Upper lobe of right lung (tissue), 1 donor: Measurements from ENCODE around the gene EPGN. TPM values are rescaled to one million over a fixed set of nuclear protein-coding genes. Genes with fewer than 3 reads are reported as not detected.

ENCODE experiments used
- ATAC-seq: fragments of 200-7000 bp; cut with Tn5 transposase; one replicate; pipeline ENCODE4 v1.9.1; 2020; ENCODE audit warnings: mild to moderate bottlenecking, moderate library complexity
- DNase-seq: peaks from one replicate; pipeline ENCODE4 v3.0.0-alpha.2; 2020
- H3K27ac ChIP-seq: fragments of 200-600 bp; one replicate; pipeline ENCODE4 v1.8.0; 2022
- H3K27me3 ChIP-seq: fragments of 200-600 bp; one replicate; pipeline ENCODE4 v1.8.0; 2022; ENCODE audit warnings: mild to moderate bottlenecking
- H3K36me3 ChIP-seq: fragments of 200-600 bp; one replicate; pipeline ENCODE4 v1.8.0; 2022
- H3K4me1 ChIP-seq: fragments of 200-600 bp; one replicate; pipeline ENCODE4 v1.8.0; 2022
- H3K4me3 ChIP-seq: fragments of 200-600 bp; one replicate; pipeline ENCODE4 v1.8.0; 2022; ENCODE audit warnings: mild to moderate bottlenecking
- H3K9me3 ChIP-seq: fragments of 200-600 bp; one replicate; pipeline ENCODE4 v1.8.0; 2022
- CTCF ChIP-seq: fragments of 200-600 bp; IDR thresholded peaks from one replicate; pipeline ENCODE4 v1.8.0; 2022; ENCODE audit warnings: antibody characterized with exemption
- intact Hi-C: fragments of 100-400 bp; cut with DNase I; formaldehyde crosslinking; loops from one replicate; pipeline ENCODE4 v1.11.0; 2022
- total RNA-seq: library from RNA; stranded (reverse); fragmentation: NEBNext Ultra II Directional; extraction: Animal tissue kit (Norgen Biotek cat#: 25700); gene quantifications from one replicate; pipeline ENCODE4 v1.2.1, GENCODE V29; 2021
- donor health status: DM: no; HTN: yes; CAD: no; lungs with severe emphysema.

The EPGN gene
- total RNA-seq, 1 donor from 2014 or later, result 2.8 TPM

- TF ChIP-seq CTCF, result no peak
- Histone ChIP-seq H3K4me1 (no peaks in the 10 kb centered on the region), H3K27me3 (no peaks in the 10 kb centered on the region), H3K9me3 (no peaks in the 10 kb centered on the region), H3K36me3 (no peaks in the 10 kb centered on the region), H3K4me3 (no peak overlapping the region), H3K27ac (no peak overlapping the region)
- intact Hi-C loops, result no loop called here
- DNase-seq, result no peak
- ATAC-seq, result no peak
Observed at GRCh38 chr4:74317616-74318246, 9.5 kb downstream of the EPGN start.

GRCh38 chr4:74318276-74318675, 10.0 kb downstream of the EPGN start:
- TF ChIP-seq CTCF, result no peak
- no peaks in the 10 kb centered on the region for H3K36me3 ChIP-seq
- no peaks in the 10 kb centered on the region for H3K9me3 ChIP-seq
- ATAC-seq (no peak), DNase-seq (no peak)
- intact Hi-C loops, result no loop called here
- H3K27ac ChIP-seq, result no peak overlapping the region
- H3K4me3 ChIP-seq, result no peak overlapping the region
- H3K4me1 ChIP-seq, result no peaks in the 10 kb centered on the region
- H3K27me3 ChIP-seq, result no peaks in the 10 kb centered on the region

- H3K27ac ChIP-seq, result no peak overlapping the region
- no peaks in the 10 kb centered on the region for H3K9me3 ChIP-seq
- ATAC-seq, result no peak
- H3K27me3 ChIP-seq, result peaks cover 4% of the 10 kb centered on the region
- no peak for DNase-seq
- H3K4me1 ChIP-seq, result no peaks in the 10 kb centered on the region
- intact Hi-C loops, result no loop called here
- no peaks in the 10 kb centered on the region for H3K36me3 ChIP-seq
- no peak for TF ChIP-seq CTCF
- no peak overlapping the region for H3K4me3 ChIP-seq
Observed at GRCh38 chr4:74319470-74319869, 11.2 kb downstream of the EPGN start.

GRCh38 chr4:74320559-74321118, 12.4 kb downstream of the EPGN start:
- peak; percentile 97 for ATAC-seq
- peak; percentile 70 for DNase-seq

GRCh38 chr4:74322301-74322700, 14.0 kb downstream of the EPGN start:
- TF ChIP-seq CTCF, result no peak
- ATAC-seq (no peak), DNase-seq (no peak)
- Histone ChIP-seq H3K27ac (no peak overlapping the region), H3K9me3 (no peaks in the 10 kb centered on the region), H3K4me3 (no peak overlapping the region), H3K36me3 (no peaks in the 10 kb centered on the region), H3K4me1 (no peaks in the 10 kb centered on the region), H3K27me3 (peaks cover 4% of the 10 kb centered on the region)
- intact Hi-C loops, result no loop called here

More at GRCh38 chr4:74320559-74321118, 12.4 kb downstream of the EPGN start:
- Histone ChIP-seq H3K36me3 (no peaks in the 10 kb centered on the region), H3K27me3 (peaks cover 4% of the 10 kb centered on the region), H3K4me1 (no peaks in the 10 kb centered on the region), H3K27ac (no peak overlapping the region), H3K9me3 (no peaks in the 10 kb centered on the region), H3K4me3 (no peak overlapping the region)
- intact Hi-C loops, result no loop called here
- TF ChIP-seq CTCF, result peak; percentile 49
